Measurements from ENCODE around the gene MARCKSL1.

GRCh38 chr1:32361674-32362473 is 25.8 kb upstream of the MARCKSL1 start:
- TF ChIP-seq MTA3 (CRISPR knock-in tag; IDR thresholded peaks at IDR 0.05) (no peak), POLR2A (IDR thresholded peaks at IDR 0.05; ENCODE audit: insufficient read depth in 1 of 2, low read depth in 2 of 2, low read length in 2 of 2) (no peak), ATF4 (CRISPR knock-in tag; IDR thresholded peaks at IDR 0.05) (no peak), ZNF142 (CRISPR knock-in tag; IDR thresholded peaks at IDR 0.05) (no peak), ZNF382 (CRISPR knock-in tag; IDR thresholded peaks at IDR 0.05; ENCODE audit: borderline replicate concordance) (no peak), ZKSCAN8 (CRISPR knock-in tag; IDR thresholded peaks at IDR 0.05; ENCODE audit: borderline replicate concordance) (no peak), TCF7L2 (IDR thresholded peaks at IDR 0.05; ENCODE audit: low read depth, low read length) (no peak), SRF (IDR thresholded peaks at IDR 0.05; ENCODE audit: low read depth, low read length) (no peak), EZH2 (conservative IDR thresholded peaks at IDR 0.05; ENCODE audit: low read depth, low read length) (no peak), CTCF (CRISPR knock-in tag; IDR thresholded peaks at IDR 0.05) (no peak), ZNF672 (CRISPR knock-in tag; IDR thresholded peaks at IDR 0.05) (no peak)

Data from HepG2 (cell line).